PC-9 (cell line): ENCODE results near the gene CWC25. TPM values are rescaled to one million over a fixed set of nuclear protein-coding genes. Genes with fewer than 3 reads are reported as not detected.

Experiments
- BruUV-seq: library from RNA; stranded (reverse); fragments of 400-500 nt; replicated peaks from 2 replicates; lab custom pipeline; 2021; lab: Mats Ljungman, UMichigan
- CTCF ChIA-PET: fragments of 300-600 bp; sonication (Branson Sonifier 250); formaldehyde crosslinking; loops from one replicate; lab custom pipeline; 2022; ENCODE audit warnings: antibody characterized with exemption; lab: Charles Lee
- POLR2A ChIA-PET: fragments of 300-600 bp; sonication (Branson Sonifier 250); formaldehyde crosslinking; loops from one replicate; lab custom pipeline; 2022; ENCODE audit warnings: antibody characterized with exemption; ENCODE audit not compliant: unreplicated experiment; lab: Charles Lee
- DNase-seq, 2 experiments: peaks; one replicate each; pipeline versions ENCODE4 v3.0.0 to v3.0.0-alpha.2; 2015 to 2022; ENCODE audit warnings: mixed read lengths in 1 of 2
- H2AFZ ChIP-seq: fragments of 200-600 bp; sonication (generic); 2 replicates; pipeline ENCODE4 v1.8.1; 2017; ENCODE audit warnings: antibody characterized with exemption
- H3F3A ChIP-seq: fragments of 200-600 bp; sonication (generic); 2 replicates; pipeline ENCODE4 v1.8.1; 2017; ENCODE audit warnings: antibody characterized with exemption, mild to moderate bottlenecking, low read depth; ENCODE audit not compliant: insufficient read depth
- H3K27ac ChIP-seq: fragments of 200-600 bp; sonication (generic); 2 replicates; pipeline ENCODE4 v1.6.1; 2016; ENCODE audit warnings: mixed run types
- H3K27me3 ChIP-seq: fragments of 200-600 bp; sonication (generic); 2 replicates; pipeline ENCODE4 v1.6.1; 2016; ENCODE audit warnings: low read depth, mixed run types; ENCODE audit not compliant: insufficient read depth
- H3K36me3 ChIP-seq: fragments of 200-600 bp; sonication (generic); 2 replicates; pipeline ENCODE4 v1.6.1; 2016; ENCODE audit warnings: low read depth, mixed run types
- H3K4me1 ChIP-seq: fragments of 200-600 bp; sonication (generic); replicated peaks from 2 replicates; pipeline ENCODE4 v1.6.1; 2016; ENCODE audit warnings: mixed run types; ENCODE audit not compliant: insufficient read depth
- H3K4me2 ChIP-seq: fragments of 200-600 bp; sonication (generic); 2 replicates; pipeline ENCODE4 v1.6.1; 2017; ENCODE audit warnings: mixed run types
- H3K4me3 ChIP-seq: fragments of 200-600 bp; sonication (generic); 2 replicates; pipeline ENCODE4 v1.6.1; 2016; ENCODE audit warnings: mixed run types
- H3K79me2 ChIP-seq: fragments of 200-600 bp; sonication (generic); 2 replicates; pipeline ENCODE4 v1.6.1; 2017; ENCODE audit warnings: low read depth, mixed run types
- H3K9me2 ChIP-seq: fragments of 200-600 bp; sonication (generic); 2 replicates; pipeline ENCODE4 v1.8.1; 2017; ENCODE audit warnings: mild to moderate bottlenecking; ENCODE audit not compliant: insufficient read depth
- H3K9me3 ChIP-seq: fragments of 200-600 bp; sonication (generic); 2 replicates; pipeline ENCODE4 v1.8.1; 2016; ENCODE audit warnings: low read depth; ENCODE audit not compliant: insufficient read depth
- H4K20me1 ChIP-seq: fragments of 200-600 bp; sonication (generic); 2 replicates; pipeline ENCODE4 v1.8.1; 2017; ENCODE audit not compliant: insufficient read depth
- CTCF ChIP-seq: fragments of 200-600 bp; sonication (generic); conservative IDR thresholded peaks from 2 replicates; pipeline ENCODE4 v1.6.1; 2017; ENCODE audit warnings: mixed run types, antibody characterized with exemption, mild to moderate bottlenecking, moderate library complexity
- EZH2 ChIP-seq: fragments of 200-600 bp; sonication (generic); IDR thresholded peaks from 2 replicates; pipeline ENCODE4 v1.8.0; 2017; ENCODE audit warnings: antibody characterized with exemption, low read depth
- intact Hi-C: fragments of 100-400 bp; cut with micrococcal nuclease; formaldehyde crosslinking; loops from one replicate; pipeline ENCODE4 v1.10.0; 2022; ENCODE audit not compliant: unreplicated experiment
- total RNA-seq: library from RNA; stranded (reverse); gene quantifications from 2 replicates; pipeline ENCODE4 v1.2.3, GENCODE V29; 2021

The CWC25 gene
- total RNA-seq, 1 experiment from 2014 or later = 13.7 TPM

- H3K4me1 ChIP-seq = peaks cover 23% of the 10 kb centered on the region
- BruUV-seq = no TSS peak
- ChIA-PET CTCF (no interaction called here), POLR2A (interaction anchor here (0.6 to 0.7 kb wide), 2 partner anchors 8 to 347 kb away, joined by 4 to 13 read pairs; no protein-coding TSS in a partner anchor)
- peaks cover 34% of the 10 kb centered on the region for H3F3A ChIP-seq
- DNase-seq = peak in 1 of 2 experiments; percentile 11
- peak overlapping the region; percentile 81 for H3K4me2 ChIP-seq
- no peaks in the 10 kb centered on the region for H3K9me3 ChIP-seq
- no peaks in the 10 kb centered on the region for H3K9me2 ChIP-seq
- TF ChIP-seq EZH2 (no peak), CTCF (no peak)
- H3K36me3 ChIP-seq = peaks cover 26% of the 10 kb centered on the region; the same call in 1 of the 2 replicates
- H3K79me2 ChIP-seq = peaks cover 49% of the 10 kb centered on the region
- peak overlapping the region; percentile 92 for H3K4me3 ChIP-seq
- H3K27ac ChIP-seq = 0 out of 2 replicates have a peak overlapping the region, but pooled peaks have one; percentile 44
- H3K27me3 ChIP-seq = no peaks in the 10 kb centered on the region
- peak overlapping the region; percentile 63 for H2AFZ ChIP-seq
- peaks cover 19% of the 10 kb centered on the region for H4K20me1 ChIP-seq
- intact Hi-C loops = loop anchor here (5.0 kb wide), 1 partner anchor 47 kb away; the partner anchor contains the start of gene PSMB3
Measured at GRCh38 chr17:38798614-38799500, 26.3 kb downstream of the CWC25 start.

- TF ChIP-seq EZH2 (no peak), CTCF (no peak)
- H3K9me2 ChIP-seq = no peaks in the 10 kb centered on the region
- no peaks in the 10 kb centered on the region for H3K27me3 ChIP-seq
- POLR2A ChIA-PET = no interaction called here
- BruUV-seq = no TSS peak
- H3K79me2 ChIP-seq = peaks cover 53% of the 10 kb centered on the region
- H3K4me1 ChIP-seq = peaks cover 23% of the 10 kb centered on the region
- no peaks in the 10 kb centered on the region for H3K9me3 ChIP-seq
- H2AFZ ChIP-seq = no peak overlapping the region
- no peak for DNase-seq
- intact Hi-C loops = loop anchor here (5.0 kb wide), 1 partner anchor 46 kb away; the partner anchor contains the start of gene PSMB3
- H3K4me2 ChIP-seq = peak overlapping the region; percentile 81
- H3K36me3 ChIP-seq = peaks cover 19% of the 10 kb centered on the region; the same call in 1 of the 2 replicates
- no peak overlapping the region for H3K27ac ChIP-seq
- CTCF ChIA-PET = no interaction called here
- peaks cover 32% of the 10 kb centered on the region for H3F3A ChIP-seq
- peak overlapping the region; percentile 92 for H3K4me3 ChIP-seq
- H4K20me1 ChIP-seq = peaks cover 19% of the 10 kb centered on the region
Measured at GRCh38 chr17:38797828-38798227, 27.3 kb downstream of the CWC25 start.

GRCh38 chr17:38797158-38797490, 28.0 kb downstream of the CWC25 start:
- Histone ChIP-seq H3K9me2 (no peaks in the 10 kb centered on the region), H3K27ac (no peak overlapping the region), H3F3A (peaks cover 25% of the 10 kb centered on the region), H3K79me2 (peaks cover 59% of the 10 kb centered on the region), H4K20me1 (peaks cover 19% of the 10 kb centered on the region), H3K4me2 (peak overlapping the region; percentile 81; the same call in 1 of the 2 replicates), H3K4me1 (peaks cover 23% of the 10 kb centered on the region), H3K27me3 (no peaks in the 10 kb centered on the region), H3K36me3 (peaks cover 17% of the 10 kb centered on the region; the same call in 1 of the 2 replicates), H3K4me3 (no peak overlapping the region; the same call in 1 of the 2 replicates), H2AFZ (no peak overlapping the region), H3K9me3 (no peaks in the 10 kb centered on the region)
- intact Hi-C loops = loop anchor here (5.0 kb wide), 1 partner anchor 45 kb away; the partner anchor contains the start of gene PSMB3
- ChIA-PET POLR2A (no interaction called here), CTCF (no interaction called here)
- no TSS peak for BruUV-seq
- no peak for TF ChIP-seq CTCF
- no peak for TF ChIP-seq EZH2
- no peak for DNase-seq
